OCI-M2 (cell line): Measurements from ENCODE around the gene DMBX1.

Experiments used
- DNase-seq: peaks from one replicate; lab custom pipeline; 2025; ENCODE audit not compliant: unreplicated experiment; lab: John Stamatoyannopoulos, UW

DMBX1 gene

GRCh38 chr1:46489638-46490405 lies at the start of gene DMBX1:
TSS of gene DMBX1 (plus strand) at chr1:46489836. CDS start at chr1:46507011, 17,175 bp downstream.
- DNase-seq = no peak

- DNase-seq = no peak
Measured at GRCh38 chr1:46440478-46440877, 49.2 kb upstream of the DMBX1 start.

- DNase-seq = peak; percentile 59
Measured at GRCh38 chr1:46442317-46443161, 47.1 kb upstream of the DMBX1 start.

GRCh38 chr1:46444466-46444865 lies 45.2 kb upstream of the DMBX1 start:
- DNase-seq = no peak

GRCh38 chr1:46445773-46446256 lies 43.8 kb upstream of the DMBX1 start:
- DNase-seq = no peak

GRCh38 chr1:46446646-46447498 lies 42.8 kb upstream of the DMBX1 start:
- peak; percentile 34 for DNase-seq

- DNase-seq = no peak
Measured at GRCh38 chr1:46447499-46448108, 42.0 kb upstream of the DMBX1 start.

GRCh38 chr1:46448109-46448911 lies 41.3 kb upstream of the DMBX1 start:
- DNase-seq = no peak

- no peak for DNase-seq
Measured at GRCh38 chr1:46449223-46450159, 40.1 kb upstream of the DMBX1 start.

- no peak for DNase-seq
Measured at GRCh38 chr1:46450160-46450517, 39.5 kb upstream of the DMBX1 start.

GRCh38 chr1:46451948-46452930 lies 37.4 kb upstream of the DMBX1 start:
- no peak for DNase-seq

- DNase-seq = no peak
Measured at GRCh38 chr1:46452931-46453325, 36.7 kb upstream of the DMBX1 start.

GRCh38 chr1:46453449-46453848 lies 36.2 kb upstream of the DMBX1 start:
- no peak for DNase-seq

GRCh38 chr1:46455951-46456350 lies 33.7 kb upstream of the DMBX1 start:
- DNase-seq = no peak

- DNase-seq = no peak
Measured at GRCh38 chr1:46456411-46456963, 33.1 kb upstream of the DMBX1 start.

GRCh38 chr1:46457178-46457577 lies 32.5 kb upstream of the DMBX1 start:
- no peak for DNase-seq

GRCh38 chr1:46458190-46458589 lies 31.4 kb upstream of the DMBX1 start:
- no peak for DNase-seq
